ENCODE measurements around the gene IRF6. TPM values are rescaled to one million over a fixed set of nuclear protein-coding genes. Genes with fewer than 3 reads are reported as not detected.

IRF6 gene
- total RNA-seq, 4 donors from 2014 or later: 9.9 to 66.4 (median 52.2) TPM

DNA sequence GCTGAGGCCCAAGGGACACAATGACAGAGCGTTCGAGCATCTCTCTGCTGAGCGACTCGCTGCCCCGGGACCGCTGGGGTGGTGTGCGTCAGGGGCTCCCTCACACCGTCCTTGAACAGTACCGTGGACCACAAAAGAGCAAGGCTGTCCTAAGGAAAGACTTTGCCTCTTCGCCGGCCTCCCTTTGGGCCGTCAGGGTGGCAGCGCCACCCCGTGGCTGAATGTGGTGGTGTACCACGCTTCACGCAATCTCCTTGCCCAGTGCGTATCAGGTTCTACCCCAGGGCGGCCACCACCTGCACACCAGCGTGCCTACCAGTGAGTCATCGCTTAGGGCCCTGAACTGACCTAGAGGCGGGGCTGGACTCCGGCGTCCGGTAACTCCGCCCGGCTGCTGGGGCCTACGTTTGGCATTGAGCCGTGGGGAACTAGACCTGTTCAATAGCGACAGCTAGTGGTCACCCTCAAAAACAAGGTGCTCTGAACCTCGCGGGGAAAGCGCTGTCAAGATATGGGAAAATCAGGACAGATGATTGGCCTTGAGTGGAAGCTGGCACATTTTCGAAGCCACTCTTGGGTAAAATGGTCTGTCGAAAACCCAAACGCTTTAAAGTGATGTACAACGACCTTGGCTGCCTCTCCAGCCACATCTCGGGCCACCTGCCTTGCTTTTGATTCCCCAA lies 58.2 kb downstream of the IRF6 start:
- Histone ChIP-seq H3K4me3 (peak overlapping the region; percentile 14 to 40 (median 18)), H3K4me1 (peaks cover 0 to 17% (median 7%) of the 10 kb centered on the region in 4 donors), H3K36me3 (no peaks in the 10 kb centered on the region), H3K9me3 (no peaks in the 10 kb centered on the region), H3K27ac (peak overlapping the region in 3 of 4 donors; percentile 15 to 57 (median 49)), H3K27me3 (no peaks in the 10 kb centered on the region)
- DNase-seq: peak; percentile 85 to 97 (median 95)
- no peak for TF ChIP-seq POLR2A (IDR thresholded peaks at IDR 0.05)
- TF ChIP-seq, protein P1, sequence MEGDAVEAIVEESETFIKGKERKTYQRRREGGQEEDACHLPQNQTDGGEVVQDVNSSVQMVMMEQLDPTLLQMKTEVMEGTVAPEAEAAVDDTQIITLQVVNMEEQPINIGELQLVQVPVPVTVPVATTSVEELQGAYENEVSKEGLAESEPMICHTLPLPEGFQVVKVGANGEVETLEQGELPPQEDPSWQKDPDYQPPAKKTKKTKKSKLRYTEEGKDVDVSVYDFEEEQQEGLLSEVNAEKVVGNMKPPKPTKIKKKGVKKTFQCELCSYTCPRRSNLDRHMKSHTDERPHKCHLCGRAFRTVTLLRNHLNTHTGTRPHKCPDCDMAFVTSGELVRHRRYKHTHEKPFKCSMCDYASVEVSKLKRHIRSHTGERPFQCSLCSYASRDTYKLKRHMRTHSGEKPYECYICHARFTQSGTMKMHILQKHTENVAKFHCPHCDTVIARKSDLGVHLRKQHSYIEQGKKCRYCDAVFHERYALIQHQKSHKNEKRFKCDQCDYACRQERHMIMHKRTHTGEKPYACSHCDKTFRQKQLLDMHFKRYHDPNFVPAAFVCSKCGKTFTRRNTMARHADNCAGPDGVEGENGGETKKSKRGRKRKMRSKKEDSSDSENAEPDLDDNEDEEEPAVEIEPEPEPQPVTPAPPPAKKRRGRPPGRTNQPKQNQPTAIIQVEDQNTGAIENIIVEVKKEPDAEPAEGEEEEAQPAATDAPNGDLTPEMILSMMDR (IDR thresholded peaks at IDR 0.05): peak; percentile 93 to 99 (median 98)

DNA sequence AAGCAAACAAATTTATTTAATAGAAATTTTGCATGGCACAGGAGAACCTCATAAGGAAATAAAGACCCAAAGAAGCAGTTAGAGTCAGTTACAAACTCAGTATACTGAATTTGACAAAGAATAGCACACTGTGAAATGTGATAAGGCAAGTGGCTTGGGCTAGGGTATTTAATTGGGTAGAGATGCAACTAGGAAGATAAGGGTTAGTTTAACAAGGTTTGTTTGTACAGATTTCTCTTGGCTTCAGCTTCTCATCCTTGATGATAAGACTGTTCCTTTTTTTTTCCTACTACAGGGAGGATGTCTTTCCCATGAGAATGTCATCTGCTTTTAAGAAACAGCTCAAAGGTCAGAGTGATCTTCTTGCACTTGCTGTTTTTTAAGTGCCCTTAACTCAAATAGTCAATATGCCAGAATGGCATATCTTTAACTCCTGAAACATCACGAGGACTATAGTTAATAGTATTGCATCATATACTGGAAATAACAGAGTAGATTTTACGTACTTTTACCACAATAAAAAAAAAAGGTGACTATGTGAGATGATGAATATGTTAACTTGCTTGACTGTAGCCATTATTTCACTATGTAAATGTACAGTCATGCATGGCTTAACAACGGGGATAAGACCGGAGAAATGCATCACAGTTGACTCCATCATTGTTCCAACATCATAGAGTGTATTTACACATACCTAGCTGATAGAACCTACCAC lies 59.3 kb downstream of the IRF6 start:
- Histone ChIP-seq H3K4me3 (no peak overlapping the region), H3K27ac (no peak overlapping the region), H3K36me3 (no peaks in the 10 kb centered on the region), H3K4me1 (peaks cover 0 to 11% (median 7%) of the 10 kb centered on the region in 4 donors), H3K27me3 (no peaks in the 10 kb centered on the region), H3K9me3 (no peaks in the 10 kb centered on the region)
- TF ChIP-seq POLR2A (IDR thresholded peaks at IDR 0.05): no peak
- TF ChIP-seq, protein P1 (IDR thresholded peaks at IDR 0.05): no peak
- no peak for DNase-seq

DNA sequence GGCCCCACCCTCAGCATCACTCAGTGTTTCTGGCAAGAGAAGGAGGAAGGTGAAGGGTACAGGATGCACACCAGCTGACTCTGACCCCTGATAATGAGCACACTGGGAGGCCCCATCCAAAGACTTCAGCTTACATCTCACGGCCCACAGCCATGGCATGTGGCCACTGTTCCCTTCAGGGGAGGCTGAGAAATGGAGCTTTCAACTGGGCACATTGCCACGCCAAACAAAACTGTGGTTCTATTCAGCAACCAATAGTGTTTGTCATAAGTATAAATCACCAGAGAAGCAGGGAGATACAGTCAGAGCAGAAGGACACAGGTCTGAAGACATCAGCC lies 62.8 kb downstream of the IRF6 start:
- peaks cover 0 to 11% (median 2%) of the 10 kb centered on the region in 4 donors for H3K4me1 ChIP-seq
- no peaks in the 10 kb centered on the region for H3K36me3 ChIP-seq
- H3K9me3 ChIP-seq: no peaks in the 10 kb centered on the region
- no peaks in the 10 kb centered on the region for H3K27me3 ChIP-seq
- no peak overlapping the region for H3K4me3 ChIP-seq
- peak overlapping the region in 1 of 4 donors; percentile 24 for H3K27ac ChIP-seq
- no peak for DNase-seq
- no peak for TF ChIP-seq POLR2A (IDR thresholded peaks at IDR 0.05)
- TF ChIP-seq, protein P1 (IDR thresholded peaks at IDR 0.05): no peak

DNA sequence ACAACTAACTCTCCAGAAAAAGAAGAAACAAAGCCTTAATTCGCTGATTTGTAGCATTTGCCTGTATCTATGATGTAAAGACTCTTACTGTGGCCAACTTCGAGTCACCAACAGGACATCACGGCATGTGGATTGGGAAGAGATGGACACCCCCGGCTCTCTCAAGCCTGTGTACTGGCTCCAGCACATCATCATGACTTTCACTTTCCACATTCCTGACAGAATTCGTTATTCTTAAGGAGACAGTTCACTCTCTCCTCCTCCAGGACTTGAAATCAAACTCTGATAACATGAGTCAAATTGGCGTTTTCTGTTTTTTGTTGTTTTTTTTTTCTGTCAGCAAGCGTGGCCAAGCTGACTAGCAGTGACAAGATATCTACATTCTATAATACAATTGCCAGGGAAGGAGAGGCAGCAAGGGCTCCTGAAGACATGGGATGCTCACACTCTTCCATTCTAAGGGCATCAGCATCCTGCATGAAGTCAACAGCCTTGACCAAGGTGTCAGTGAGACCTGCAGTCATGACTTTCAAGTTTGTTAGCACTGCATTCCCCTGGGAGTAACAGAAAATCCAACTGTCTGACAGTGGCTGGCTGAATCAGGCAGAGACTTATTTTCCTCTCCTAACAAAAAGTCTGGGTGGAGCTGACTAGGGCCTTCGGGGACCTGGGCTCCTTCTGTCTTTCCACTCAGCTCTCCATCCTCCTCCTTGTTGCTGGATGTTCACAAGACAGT lies 63.4 kb downstream of the IRF6 start:
- Histone ChIP-seq H3K27ac (peak overlapping the region in 1 of 4 donors; percentile 29), H3K9me3 (no peaks in the 10 kb centered on the region), H3K4me3 (no peak overlapping the region), H3K36me3 (no peaks in the 10 kb centered on the region), H3K4me1 (peaks cover 0 to 11% (median 1%) of the 10 kb centered on the region in 4 donors), H3K27me3 (no peaks in the 10 kb centered on the region)
- TF ChIP-seq POLR2A (IDR thresholded peaks at IDR 0.05): no peak
- TF ChIP-seq, protein P1 (IDR thresholded peaks at IDR 0.05): no peak
- no peak for DNase-seq

DNA sequence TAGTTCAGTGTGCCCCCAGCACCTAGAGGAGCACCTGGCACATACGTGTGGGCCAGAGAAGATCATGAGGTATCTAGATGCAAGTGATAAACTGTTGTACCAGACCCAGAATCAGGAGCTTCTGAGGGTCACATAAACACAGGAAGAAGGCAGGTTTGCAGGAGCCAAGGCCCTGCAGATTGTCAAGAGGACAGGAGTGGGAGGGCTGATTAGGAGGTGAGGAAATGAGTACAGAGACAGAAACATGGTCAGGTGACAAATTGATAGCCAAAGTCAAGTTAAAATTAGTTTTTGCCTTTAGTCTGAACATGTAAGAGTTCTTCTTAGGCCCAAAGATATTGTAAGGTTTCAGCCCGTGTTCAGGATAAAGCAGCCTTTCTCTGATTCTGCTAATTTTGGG lies 64.1 kb downstream of the IRF6 start:
- Histone ChIP-seq H3K27ac (peak overlapping the region in 1 of 4 donors; percentile 29), H3K4me1 (peaks cover 0 to 5% (median 0%) of the 10 kb centered on the region in 4 donors), H3K27me3 (no peaks in the 10 kb centered on the region), H3K4me3 (no peak overlapping the region), H3K36me3 (no peaks in the 10 kb centered on the region), H3K9me3 (no peaks in the 10 kb centered on the region)
- no peak for DNase-seq
- no peak for TF ChIP-seq POLR2A (IDR thresholded peaks at IDR 0.05)
- TF ChIP-seq, protein P1 (IDR thresholded peaks at IDR 0.05): no peak
